GM21423 (cell line): ENCODE measurements around the gene SIAH3.
"Not testable (repeated sequence)": the region's sequence is repeated elsewhere in the genome, so short reads cannot be mapped to it uniquely, and the experiment has no call there.

ENCODE experiments used
- ATAC-seq: cut with Tn5 transposase; IDR thresholded peaks from one replicate; pipeline ENCODE4 v1.9.1; 2021; ENCODE audit warnings: mild to moderate bottlenecking, moderate library complexity; ENCODE audit not compliant: unreplicated experiment

The SIAH3 gene

DNA sequence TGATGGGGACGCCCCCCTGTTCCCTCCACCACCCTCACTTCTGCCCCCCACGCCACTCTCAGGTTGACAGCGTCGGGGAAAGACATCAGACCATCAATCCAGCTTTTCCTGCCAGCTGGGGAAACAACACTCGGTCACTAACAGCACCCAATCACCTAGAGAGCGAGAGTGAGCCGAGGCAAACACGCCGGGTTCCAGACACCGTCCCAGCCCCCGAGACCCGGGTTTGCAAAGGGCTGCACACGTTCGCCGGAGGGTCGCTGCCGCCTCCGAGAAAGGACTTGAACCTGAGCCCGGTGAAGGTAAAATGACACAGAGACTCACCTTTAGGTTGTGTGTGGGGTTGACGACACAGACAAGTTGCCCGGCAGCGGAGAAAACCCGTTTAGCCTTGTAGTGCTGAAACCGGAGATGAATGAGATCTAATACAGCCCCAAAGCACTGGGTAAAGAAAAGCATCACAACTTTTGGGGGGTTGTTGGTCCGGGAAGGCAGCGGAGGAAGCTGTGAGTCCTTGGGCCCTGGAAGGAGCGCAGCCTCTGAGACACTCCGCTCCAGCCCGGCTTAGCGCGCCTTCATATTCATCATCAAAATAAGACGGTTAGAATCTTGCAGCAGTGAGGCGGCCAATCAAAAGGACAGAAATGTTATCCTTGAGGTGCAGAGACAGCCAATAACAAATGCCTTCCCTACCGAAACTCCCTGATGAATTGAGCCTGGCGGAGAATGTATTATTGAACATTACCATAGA, at the start of gene SIAH3:
Gene SIAH3 (minus strand): TSS at position 583 of the 751 bp plus-strand sequence. CDS start 124 bp downstream, at position 459.
- ATAC-seq, result no peak

GRCh38 chr13:45899406-45899805, 47.9 kb upstream of the SIAH3 start:
- ATAC-seq, result no peak

DNA sequence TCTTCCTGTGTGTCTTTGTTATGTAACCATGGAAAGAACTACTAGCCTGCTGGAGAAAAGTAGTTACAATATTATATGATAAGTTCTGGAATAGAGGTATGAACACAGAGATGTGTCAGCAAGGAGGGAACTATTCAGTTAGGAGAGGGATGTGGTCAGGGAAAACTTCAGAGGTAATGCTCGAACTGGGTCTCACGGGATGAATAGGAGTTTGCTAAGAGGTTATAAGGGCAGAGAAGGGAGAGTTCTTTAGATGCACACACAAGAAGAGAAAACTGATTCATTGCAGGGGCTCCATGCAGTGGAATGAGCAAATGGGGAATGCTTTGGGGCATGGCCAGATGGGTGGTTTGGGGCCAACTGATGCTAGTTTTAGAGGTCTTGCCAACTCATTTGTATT, 46.0 kb upstream of the SIAH3 start:
- ATAC-seq, result no peak

GRCh38 chr13:45896285-45896684, 44.7 kb upstream of the SIAH3 start:
- no peak for ATAC-seq

GRCh38 chr13:45895881-45896280, 44.3 kb upstream of the SIAH3 start:
- no peak for ATAC-seq

DNA sequence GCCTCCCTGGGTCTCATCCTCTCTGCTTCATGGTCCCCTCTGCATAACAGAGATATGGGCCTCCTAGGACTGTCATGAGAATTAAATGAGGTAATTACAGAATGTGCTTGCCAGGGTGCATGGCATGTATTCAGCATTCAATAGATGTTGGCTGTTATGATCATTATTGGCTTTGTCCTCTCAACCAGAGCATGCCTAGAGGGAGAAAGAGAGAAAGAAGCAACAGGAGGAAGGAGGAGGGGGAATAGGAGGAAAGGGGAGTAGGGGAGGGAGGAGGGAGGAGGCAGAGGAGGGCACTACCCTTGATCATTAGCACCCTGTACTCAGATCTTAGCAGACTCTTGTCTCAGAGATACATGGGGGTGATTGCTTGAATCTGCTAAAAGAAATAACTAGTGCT, 41.0 kb upstream of the SIAH3 start:
- no peak for ATAC-seq

DNA sequence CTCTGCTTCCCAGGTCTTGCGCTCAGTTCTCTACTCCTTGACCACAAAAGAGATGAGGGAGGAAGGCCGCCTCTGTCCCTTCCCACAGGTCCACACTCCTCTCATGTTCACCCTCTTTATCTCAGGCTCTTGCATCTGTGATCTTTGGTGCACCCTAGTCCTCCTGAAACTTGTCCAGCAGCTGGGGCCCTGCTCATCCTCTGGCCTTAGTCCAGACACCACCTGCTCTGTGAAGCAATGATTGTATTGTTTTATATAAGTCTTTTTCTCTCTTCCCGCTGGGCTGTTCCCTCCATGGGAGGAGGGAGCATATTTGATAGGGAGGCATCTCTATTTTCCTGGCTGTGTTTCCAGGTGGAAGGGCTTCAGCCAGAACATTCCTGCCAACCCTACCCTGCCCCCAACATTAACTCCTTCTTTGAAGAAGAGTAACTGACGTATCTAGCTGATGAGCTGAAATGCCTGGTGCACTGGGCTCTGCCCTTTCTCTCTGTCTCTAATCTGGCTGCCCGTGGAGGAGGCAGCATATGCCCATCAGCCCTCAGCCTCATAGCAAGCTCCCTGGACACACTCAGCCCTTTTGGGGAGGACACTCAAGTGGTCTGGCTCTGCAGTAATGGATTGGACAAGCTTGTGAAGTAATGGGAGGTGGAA, 38.2 kb upstream of the SIAH3 start:
- ATAC-seq, result no peak

GRCh38 chr13:45886466-45886865, 34.9 kb upstream of the SIAH3 start:
- ATAC-seq, result no peak

GRCh38 chr13:45885194-45885593, 33.6 kb upstream of the SIAH3 start:
- no peak for ATAC-seq

DNA sequence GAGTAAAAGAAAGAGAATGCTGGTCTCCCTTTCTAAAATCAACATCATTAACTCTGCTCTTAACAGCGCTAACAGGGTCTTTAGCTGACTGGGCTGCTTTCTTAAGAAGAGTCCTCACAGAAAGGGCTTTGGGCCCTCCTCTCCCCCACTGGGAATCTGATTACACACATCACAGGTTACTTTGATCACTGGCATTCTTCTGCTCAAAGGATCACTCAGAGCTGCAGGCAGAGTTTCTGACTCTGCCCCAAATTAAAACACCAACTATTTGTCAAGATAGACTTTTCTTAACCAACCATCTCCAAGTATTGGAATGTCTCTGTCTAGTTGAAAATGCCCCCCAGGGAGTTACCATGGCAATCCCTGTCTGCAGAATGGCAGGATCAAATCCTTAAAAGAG, 31.1 kb upstream of the SIAH3 start:
- no peak for ATAC-seq

- no peak for ATAC-seq
These were observed 29.8 kb upstream of the SIAH3 start for GRCh38 chr13:45881353-45881752.

- ATAC-seq, result no peak
These were observed 28.7 kb upstream of the SIAH3 start for GRCh38 chr13:45880242-45880641.

- ATAC-seq, result no peak
These were observed 28.1 kb upstream of the SIAH3 start for GRCh38 chr13:45879666-45880065.

GRCh38 chr13:45878966-45879365, 27.4 kb upstream of the SIAH3 start:
- ATAC-seq, result no peak

GRCh38 chr13:45876781-45877180, 25.2 kb upstream of the SIAH3 start:
- no peak for ATAC-seq

DNA sequence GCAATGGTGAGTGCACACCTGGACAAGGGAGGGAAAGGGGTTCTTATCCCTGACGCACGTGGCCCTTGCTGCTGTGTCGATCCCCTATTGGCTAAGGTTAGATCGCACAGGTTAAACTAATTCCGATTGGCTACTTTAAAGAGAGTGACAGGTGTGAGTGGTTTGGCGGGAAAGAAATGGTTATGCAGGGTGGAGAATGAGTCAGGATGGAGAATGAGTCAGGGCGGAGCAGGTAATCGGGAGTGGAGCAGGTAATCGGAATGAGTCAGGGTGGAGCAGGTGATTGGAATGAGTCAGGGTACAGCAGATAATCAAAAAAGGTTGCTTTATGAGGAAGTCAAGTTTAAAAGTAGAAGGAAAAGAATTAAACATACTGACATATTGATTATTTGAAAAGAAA, 24.4 kb upstream of the SIAH3 start:
- ATAC-seq, result no peak

GRCh38 chr13:45873491-45874325, 22.2 kb upstream of the SIAH3 start:
- no peak for ATAC-seq

- ATAC-seq, result no peak
These were observed 21.0 kb upstream of the SIAH3 start for GRCh38 chr13:45872566-45872965.

DNA sequence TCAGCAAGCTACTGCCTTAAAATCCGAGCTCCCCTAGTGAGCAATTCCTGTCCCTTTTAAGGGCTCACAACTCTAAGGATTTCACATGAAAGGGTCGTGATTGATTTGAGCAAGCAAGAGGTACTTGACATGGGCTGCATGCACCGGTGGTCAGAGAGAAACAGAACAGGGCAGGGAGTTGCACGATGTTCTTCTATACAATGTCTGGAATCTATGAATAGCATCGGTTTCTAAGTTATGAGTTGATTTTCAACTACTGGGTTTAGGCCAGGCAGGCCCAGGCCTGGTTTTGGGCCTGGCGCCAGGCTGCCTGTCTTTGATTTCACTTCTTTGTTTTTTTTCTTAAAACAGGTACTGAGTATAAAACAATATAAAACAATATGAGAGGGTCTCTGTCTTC, 19.6 kb upstream of the SIAH3 start:
- ATAC-seq, result not testable (repeated sequence)

DNA sequence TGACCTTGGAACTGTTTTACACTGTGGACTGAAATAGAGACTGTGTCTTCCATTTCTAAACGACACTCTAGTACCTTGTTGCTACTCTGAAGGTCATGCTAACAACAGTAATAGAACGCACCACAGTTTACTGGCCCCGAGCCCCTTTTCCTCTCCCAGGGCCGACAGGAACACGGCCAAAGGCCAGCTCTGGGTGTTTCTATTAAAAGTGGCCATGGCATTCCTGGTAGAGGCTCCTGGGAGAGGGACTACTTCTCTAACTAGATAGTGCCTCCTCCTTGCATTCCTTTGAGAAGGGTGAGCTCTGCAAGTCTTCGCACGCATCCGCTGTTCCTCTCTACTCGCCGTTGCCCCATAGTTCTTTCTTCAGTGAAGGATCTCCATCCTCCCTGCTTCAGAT, 18.7 kb upstream of the SIAH3 start:
- no peak for ATAC-seq

DNA sequence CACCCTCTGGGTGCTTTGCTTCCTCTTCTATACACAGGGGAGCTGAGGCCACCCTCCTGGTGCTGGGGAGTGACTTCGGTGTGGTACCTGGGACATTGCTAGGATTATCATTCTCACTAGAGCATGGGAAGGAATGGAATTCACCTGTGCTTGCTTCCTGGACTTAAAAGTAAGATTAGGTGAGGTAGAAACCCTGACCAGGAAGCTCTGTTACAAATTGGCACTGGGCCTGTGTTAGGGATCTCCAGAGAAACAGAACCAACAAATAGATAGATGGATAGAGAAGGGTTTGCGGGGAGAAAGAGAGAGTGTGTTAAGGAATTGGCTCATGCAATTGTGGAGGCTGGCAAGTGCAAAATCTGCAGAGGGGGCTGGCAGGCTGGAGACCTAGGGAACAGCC, 13.9 kb upstream of the SIAH3 start:
- no peak for ATAC-seq
